ENCODE measurements around the gene DNAI1. TPM values are rescaled to one million over a fixed set of nuclear protein-coding genes. Genes with fewer than 3 reads are reported as not detected.
"Not testable (repeated sequence)": the region's sequence is repeated elsewhere in the genome, so short reads cannot be mapped to it uniquely, and the experiment has no call there.

DNAI1 gene
- total RNA-seq, 1 donor from 2014 or later = not detected

GRCh38 chr9:34459356-34459755, 751 bp downstream of the DNAI1 start:
- Histone ChIP-seq H3K9ac (ENCODE audit: low read depth in 1 of 3, low read length in 3 of 3) (no peak overlapping the region), H3K27ac (ENCODE audit: low read depth, low read length) (no peak overlapping the region), H3K27me3 (ENCODE audit: control insufficient read depth in 3 of 3, insufficient read depth in 3 of 3, low read length in 3 of 3) (no peaks in the 10 kb centered on the region), H3K4me1 (ENCODE audit: control insufficient read depth in 3 of 3, insufficient read depth in 3 of 3, low read length in 3 of 3) (peaks cover 27 to 43% (median 33%) of the 10 kb centered on the region in 3 donors), H3K9me3 (ENCODE audit: control insufficient read depth in 3 of 3, low read length in 3 of 3) (no peaks in the 10 kb centered on the region), H3K36me3 (ENCODE audit: control insufficient read depth in 3 of 3, insufficient read depth in 3 of 3, low read length in 3 of 3) (no peaks in the 10 kb centered on the region), H3K4me3 (ENCODE audit: low read length in 3 of 3) (no peak overlapping the region)

- no peak overlapping the region for H3K9ac ChIP-seq (ENCODE audit: low read depth in 1 of 3, low read length in 3 of 3)
- H3K36me3 ChIP-seq (ENCODE audit: control insufficient read depth in 3 of 3, insufficient read depth in 3 of 3, low read length in 3 of 3) = no peaks in the 10 kb centered on the region
- no peaks in the 10 kb centered on the region for H3K27me3 ChIP-seq (ENCODE audit: control insufficient read depth in 3 of 3, insufficient read depth in 3 of 3, low read length in 3 of 3)
- H3K9me3 ChIP-seq (ENCODE audit: control insufficient read depth in 3 of 3, low read length in 3 of 3) = no peaks in the 10 kb centered on the region
- H3K4me1 ChIP-seq (ENCODE audit: control insufficient read depth in 3 of 3, insufficient read depth in 3 of 3, low read length in 3 of 3) = peaks cover 22 to 38% (median 27%) of the 10 kb centered on the region in 3 donors
- H3K4me3 ChIP-seq (ENCODE audit: low read length in 3 of 3) = no peak overlapping the region
- H3K27ac ChIP-seq (ENCODE audit: low read depth, low read length) = no peak overlapping the region
Observed at GRCh38 chr9:34459941-34460340, 1.3 kb downstream of the DNAI1 start.

GRCh38 chr9:34463098-34463900, 4.7 kb downstream of the DNAI1 start:
- H3K4me3 ChIP-seq (ENCODE audit: low read length in 3 of 3) = no peak overlapping the region
- H3K9me3 ChIP-seq (ENCODE audit: control insufficient read depth in 3 of 3, low read length in 3 of 3) = no peaks in the 10 kb centered on the region
- no peak overlapping the region for H3K9ac ChIP-seq (ENCODE audit: low read depth in 1 of 3, low read length in 3 of 3)
- no peaks in the 10 kb centered on the region for H3K36me3 ChIP-seq (ENCODE audit: control insufficient read depth in 3 of 3, insufficient read depth in 3 of 3, low read length in 3 of 3)
- H3K4me1 ChIP-seq (ENCODE audit: control insufficient read depth in 3 of 3, insufficient read depth in 3 of 3, low read length in 3 of 3) = peaks cover 11 to 23% (median 15%) of the 10 kb centered on the region in 3 donors
- H3K27me3 ChIP-seq (ENCODE audit: control insufficient read depth in 3 of 3, insufficient read depth in 3 of 3, low read length in 3 of 3) = no peaks in the 10 kb centered on the region
- no peak overlapping the region for H3K27ac ChIP-seq (ENCODE audit: low read depth, low read length)

GRCh38 chr9:34463901-34464232, 5.3 kb downstream of the DNAI1 start:
- no peaks in the 10 kb centered on the region for H3K36me3 ChIP-seq (ENCODE audit: control insufficient read depth in 3 of 3, insufficient read depth in 3 of 3, low read length in 3 of 3)
- no peak overlapping the region for H3K9ac ChIP-seq (ENCODE audit: low read depth in 1 of 3, low read length in 3 of 3)
- no peaks in the 10 kb centered on the region for H3K9me3 ChIP-seq (ENCODE audit: control insufficient read depth in 3 of 3, low read length in 3 of 3)
- H3K4me1 ChIP-seq (ENCODE audit: control insufficient read depth in 3 of 3, insufficient read depth in 3 of 3, low read length in 3 of 3) = peaks cover 8 to 20% (median 12%) of the 10 kb centered on the region in 3 donors
- no peak overlapping the region for H3K4me3 ChIP-seq (ENCODE audit: low read length in 3 of 3)
- H3K27me3 ChIP-seq (ENCODE audit: control insufficient read depth in 3 of 3, insufficient read depth in 3 of 3, low read length in 3 of 3) = no peaks in the 10 kb centered on the region
- H3K27ac ChIP-seq (ENCODE audit: low read depth, low read length) = no peak overlapping the region

GRCh38 chr9:34464571-34464970, 6.0 kb downstream of the DNAI1 start:
- H3K9me3 ChIP-seq (ENCODE audit: control insufficient read depth in 3 of 3, low read length in 3 of 3) = no peaks in the 10 kb centered on the region
- H3K9ac ChIP-seq (ENCODE audit: low read depth in 1 of 3, low read length in 3 of 3) = no peak overlapping the region
- no peak overlapping the region for H3K4me3 ChIP-seq (ENCODE audit: low read length in 3 of 3)
- H3K36me3 ChIP-seq (ENCODE audit: control insufficient read depth in 3 of 3, insufficient read depth in 3 of 3, low read length in 3 of 3) = no peaks in the 10 kb centered on the region
- H3K27me3 ChIP-seq (ENCODE audit: control insufficient read depth in 3 of 3, insufficient read depth in 3 of 3, low read length in 3 of 3) = no peaks in the 10 kb centered on the region
- no peak overlapping the region for H3K27ac ChIP-seq (ENCODE audit: low read depth, low read length)
- H3K4me1 ChIP-seq (ENCODE audit: control insufficient read depth in 3 of 3, insufficient read depth in 3 of 3, low read length in 3 of 3) = peaks cover 7 to 17% (median 11%) of the 10 kb centered on the region in 3 donors

GRCh38 chr9:34465468-34465867, 6.9 kb downstream of the DNAI1 start:
- Histone ChIP-seq H3K27me3 (ENCODE audit: control insufficient read depth in 3 of 3, insufficient read depth in 3 of 3, low read length in 3 of 3) (no peaks in the 10 kb centered on the region), H3K9ac (ENCODE audit: low read depth in 1 of 3, low read length in 3 of 3) (no peak overlapping the region), H3K9me3 (ENCODE audit: control insufficient read depth in 3 of 3, low read length in 3 of 3) (no peaks in the 10 kb centered on the region), H3K27ac (ENCODE audit: low read depth, low read length) (no peak overlapping the region), H3K4me1 (ENCODE audit: control insufficient read depth in 3 of 3, insufficient read depth in 3 of 3, low read length in 3 of 3) (peaks cover 7 to 17% (median 11%) of the 10 kb centered on the region in 3 donors), H3K36me3 (ENCODE audit: control insufficient read depth in 3 of 3, insufficient read depth in 3 of 3, low read length in 3 of 3) (no peaks in the 10 kb centered on the region), H3K4me3 (ENCODE audit: low read length in 3 of 3) (no peak overlapping the region)

- Histone ChIP-seq H3K9ac (ENCODE audit: low read depth in 1 of 3, low read length in 3 of 3) (no peak overlapping the region), H3K9me3 (ENCODE audit: control insufficient read depth in 3 of 3, low read length in 3 of 3) (no peaks in the 10 kb centered on the region), H3K4me3 (ENCODE audit: low read length in 3 of 3) (no peak overlapping the region), H3K36me3 (ENCODE audit: control insufficient read depth in 3 of 3, insufficient read depth in 3 of 3, low read length in 3 of 3) (no peaks in the 10 kb centered on the region), H3K27me3 (ENCODE audit: control insufficient read depth in 3 of 3, insufficient read depth in 3 of 3, low read length in 3 of 3) (no peaks in the 10 kb centered on the region), H3K4me1 (ENCODE audit: control insufficient read depth in 3 of 3, insufficient read depth in 3 of 3, low read length in 3 of 3) (peaks cover 0 to 6% (median 0%) of the 10 kb centered on the region in 3 donors), H3K27ac (ENCODE audit: low read depth, low read length) (no peak overlapping the region)
Observed at GRCh38 chr9:34475097-34475496, 16.5 kb downstream of the DNAI1 start.

- H3K27ac ChIP-seq (ENCODE audit: low read depth, low read length) = no peak overlapping the region
- H3K9me3 ChIP-seq (ENCODE audit: control insufficient read depth in 3 of 3, low read length in 3 of 3) = no peaks in the 10 kb centered on the region
- H3K9ac ChIP-seq (ENCODE audit: low read depth in 1 of 3, low read length in 3 of 3) = no peak overlapping the region
- no peaks in the 10 kb centered on the region for H3K36me3 ChIP-seq (ENCODE audit: control insufficient read depth in 3 of 3, insufficient read depth in 3 of 3, low read length in 3 of 3)
- H3K27me3 ChIP-seq (ENCODE audit: control insufficient read depth in 3 of 3, insufficient read depth in 3 of 3, low read length in 3 of 3) = no peaks in the 10 kb centered on the region
- H3K4me1 ChIP-seq (ENCODE audit: control insufficient read depth in 3 of 3, insufficient read depth in 3 of 3, low read length in 3 of 3) = peaks cover 0 to 6% (median 0%) of the 10 kb centered on the region in 3 donors
- no peak overlapping the region for H3K4me3 ChIP-seq (ENCODE audit: low read length in 3 of 3)
Observed at GRCh38 chr9:34477541-34477940, 18.9 kb downstream of the DNAI1 start.

- no peaks in the 10 kb centered on the region for H3K9me3 ChIP-seq (ENCODE audit: control insufficient read depth in 3 of 3, low read length in 3 of 3)
- H3K27ac ChIP-seq (ENCODE audit: low read depth, low read length) = no peak overlapping the region
- no peaks in the 10 kb centered on the region for H3K27me3 ChIP-seq (ENCODE audit: control insufficient read depth in 3 of 3, insufficient read depth in 3 of 3, low read length in 3 of 3)
- no peaks in the 10 kb centered on the region for H3K36me3 ChIP-seq (ENCODE audit: control insufficient read depth in 3 of 3, insufficient read depth in 3 of 3, low read length in 3 of 3)
- H3K4me3 ChIP-seq (ENCODE audit: low read length in 3 of 3) = no peak overlapping the region
- no peak overlapping the region for H3K9ac ChIP-seq (ENCODE audit: low read depth in 1 of 3, low read length in 3 of 3)
- peaks cover 0 to 6% (median 4%) of the 10 kb centered on the region in 3 donors for H3K4me1 ChIP-seq (ENCODE audit: control insufficient read depth in 3 of 3, insufficient read depth in 3 of 3, low read length in 3 of 3)
Observed at GRCh38 chr9:34479431-34479866, 20.8 kb downstream of the DNAI1 start.

GRCh38 chr9:34481620-34482019, 23.0 kb downstream of the DNAI1 start:
- not testable (repeated sequence) for H3K9me3 ChIP-seq (ENCODE audit: control insufficient read depth in 3 of 3, low read length in 3 of 3); H3K4me3 ChIP-seq (ENCODE audit: low read length in 3 of 3); H3K27ac ChIP-seq (ENCODE audit: low read depth, low read length); H3K9ac ChIP-seq (ENCODE audit: low read depth in 1 of 3, low read length in 3 of 3); H3K27me3 ChIP-seq (ENCODE audit: control insufficient read depth in 3 of 3, insufficient read depth in 3 of 3, low read length in 3 of 3); H3K36me3 ChIP-seq (ENCODE audit: control insufficient read depth in 3 of 3, insufficient read depth in 3 of 3, low read length in 3 of 3)
- H3K4me1 ChIP-seq (ENCODE audit: control insufficient read depth in 3 of 3, insufficient read depth in 3 of 3, low read length in 3 of 3) = peaks cover 0 to 13% (median 10%) of the 10 kb centered on the region in 3 donors
